Measurements from ENCODE around the gene BPGM.
A peak's percentile ranks its signal among the peaks of the same experiment; 100 is the strongest.

Gene BPGM

DNA sequence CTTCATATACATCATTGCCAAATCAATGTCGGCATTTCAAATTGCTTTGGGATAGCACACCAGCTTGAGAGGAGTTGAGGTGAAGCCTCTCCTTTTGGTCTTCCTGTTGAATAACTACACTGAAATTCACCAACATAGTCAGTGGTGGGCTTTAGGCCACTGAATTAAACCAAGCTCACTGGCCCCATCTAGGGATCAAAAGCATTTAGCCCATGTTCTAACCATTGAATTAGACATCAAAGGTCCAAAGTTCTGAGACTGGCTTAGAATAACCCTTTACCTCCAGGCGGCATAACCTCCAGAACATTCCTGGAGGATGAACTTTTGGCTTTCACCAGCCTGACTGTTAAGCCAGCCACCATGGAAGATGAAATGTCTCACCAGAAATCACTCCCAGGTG is 54.6 kb downstream of the BPGM start:
- H3K4me2 ChIP-seq (ENCODE audit: low read depth, low read length, poor library complexity, severe bottlenecking), result no peak overlapping the region
- no peaks in the 10 kb centered on the region for H4K20me1 ChIP-seq (ENCODE audit: insufficient read depth, low read length, poor library complexity, severe bottlenecking)
- TF ChIP-seq, protein P1, sequence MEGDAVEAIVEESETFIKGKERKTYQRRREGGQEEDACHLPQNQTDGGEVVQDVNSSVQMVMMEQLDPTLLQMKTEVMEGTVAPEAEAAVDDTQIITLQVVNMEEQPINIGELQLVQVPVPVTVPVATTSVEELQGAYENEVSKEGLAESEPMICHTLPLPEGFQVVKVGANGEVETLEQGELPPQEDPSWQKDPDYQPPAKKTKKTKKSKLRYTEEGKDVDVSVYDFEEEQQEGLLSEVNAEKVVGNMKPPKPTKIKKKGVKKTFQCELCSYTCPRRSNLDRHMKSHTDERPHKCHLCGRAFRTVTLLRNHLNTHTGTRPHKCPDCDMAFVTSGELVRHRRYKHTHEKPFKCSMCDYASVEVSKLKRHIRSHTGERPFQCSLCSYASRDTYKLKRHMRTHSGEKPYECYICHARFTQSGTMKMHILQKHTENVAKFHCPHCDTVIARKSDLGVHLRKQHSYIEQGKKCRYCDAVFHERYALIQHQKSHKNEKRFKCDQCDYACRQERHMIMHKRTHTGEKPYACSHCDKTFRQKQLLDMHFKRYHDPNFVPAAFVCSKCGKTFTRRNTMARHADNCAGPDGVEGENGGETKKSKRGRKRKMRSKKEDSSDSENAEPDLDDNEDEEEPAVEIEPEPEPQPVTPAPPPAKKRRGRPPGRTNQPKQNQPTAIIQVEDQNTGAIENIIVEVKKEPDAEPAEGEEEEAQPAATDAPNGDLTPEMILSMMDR (conservative IDR thresholded peaks at IDR 0.05; ENCODE audit: low read length), result peak; percentile 82
- TF ChIP-seq EZH2phosphoT487 (IDR thresholded peaks at IDR 0.05; ENCODE audit: borderline replicate concordance), result no peak

DNA sequence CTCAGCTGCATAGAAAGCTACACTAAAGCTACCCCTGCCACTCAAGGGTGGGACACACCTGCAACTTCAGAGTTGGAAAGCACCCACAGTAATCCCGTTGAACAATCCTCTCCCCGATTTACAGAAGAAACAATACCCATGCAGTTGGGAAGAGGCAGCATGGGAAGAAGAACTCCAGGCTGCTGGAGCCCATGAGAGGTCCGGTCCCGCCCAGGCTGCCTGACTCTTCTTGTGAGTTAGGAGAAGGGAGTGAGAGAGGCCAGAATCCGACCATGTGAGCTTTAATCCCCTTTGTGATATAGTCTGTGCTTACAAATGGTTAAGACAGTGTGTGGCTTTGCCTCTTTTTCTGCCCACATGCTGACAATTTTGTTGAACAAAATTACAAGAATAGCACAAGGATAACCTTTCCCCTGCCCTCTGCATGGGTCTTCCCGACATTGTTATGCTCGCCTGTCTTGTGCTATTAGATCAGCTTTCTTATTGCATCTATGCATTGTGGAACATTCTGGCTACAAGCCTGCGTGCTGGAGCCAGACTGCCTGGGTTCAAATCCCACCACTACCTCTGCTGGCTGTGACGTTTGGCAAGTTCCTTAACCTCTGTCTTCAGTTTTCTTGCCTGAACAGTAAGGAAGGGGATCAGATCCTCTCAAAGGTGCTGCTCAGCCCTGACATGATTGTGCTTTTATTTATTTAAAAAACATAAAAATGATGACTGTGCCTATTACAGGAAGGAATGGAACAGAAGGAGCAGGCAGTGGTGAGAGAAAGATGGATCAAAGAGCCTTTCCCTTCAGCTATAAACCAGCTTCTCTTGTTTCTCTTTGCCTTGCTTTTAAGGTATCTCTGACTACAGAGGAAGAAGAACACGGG is 56.0 kb downstream of the BPGM start:
- Histone ChIP-seq H3K4me2 (ENCODE audit: low read depth, low read length, poor library complexity, severe bottlenecking) (no peak overlapping the region), H3K9me2 (replicated peaks; ENCODE audit: low read depth, low read length) (no peaks in the 10 kb centered on the region), H3K4me1 (ENCODE audit: insufficient read depth, low read length, poor library complexity, severe bottlenecking) (no peaks in the 10 kb centered on the region), H2AFZ (ENCODE audit: low read length) (peak overlapping the region; percentile 30; the same call in 1 of the 2 replicates), H4K20me1 (ENCODE audit: insufficient read depth, low read length, poor library complexity, severe bottlenecking) (no peaks in the 10 kb centered on the region), H3K79me2 (ENCODE audit: insufficient read depth, low read length) (no peaks in the 10 kb centered on the region), H3K36me3 (ENCODE audit: insufficient read depth, low read length) (no peaks in the 10 kb centered on the region), H3K4me3 (ENCODE audit: low read length, poor library complexity, severe bottlenecking) (no peak overlapping the region), H3K27me3 (ENCODE audit: insufficient read depth, low read length, poor library complexity, severe bottlenecking) (no peaks in the 10 kb centered on the region), H3F3A (ENCODE audit: low read depth) (no peaks in the 10 kb centered on the region), H3K9me3 (ENCODE audit: insufficient read depth, low read depth, low read length) (no peaks in the 10 kb centered on the region), H3K9ac (ENCODE audit: low read depth, low read length, poor library complexity, severe bottlenecking) (no peak overlapping the region)
- TF ChIP-seq, protein P1 (conservative IDR thresholded peaks at IDR 0.05; ENCODE audit: low read length), result no peak
- no peak for TF ChIP-seq EZH2phosphoT487 (IDR thresholded peaks at IDR 0.05; ENCODE audit: borderline replicate concordance)

More for the DNA sequence above, 54.6 kb downstream of the BPGM start:
- H3K4me1 ChIP-seq (ENCODE audit: insufficient read depth, low read length, poor library complexity, severe bottlenecking), result no peaks in the 10 kb centered on the region
- H3K79me2 ChIP-seq (ENCODE audit: insufficient read depth, low read length), result no peaks in the 10 kb centered on the region
- H3F3A ChIP-seq (ENCODE audit: low read depth), result no peaks in the 10 kb centered on the region
- no peaks in the 10 kb centered on the region for H3K36me3 ChIP-seq (ENCODE audit: insufficient read depth, low read length)
- no peaks in the 10 kb centered on the region for H3K27me3 ChIP-seq (ENCODE audit: insufficient read depth, low read length, poor library complexity, severe bottlenecking)
- H3K9ac ChIP-seq (ENCODE audit: low read depth, low read length, poor library complexity, severe bottlenecking), result no peak overlapping the region
- 0 out of 2 replicates have a peak overlapping the region, but pooled peaks have one; percentile 14 for H2AFZ ChIP-seq (ENCODE audit: low read length)
- H3K9me3 ChIP-seq (ENCODE audit: insufficient read depth, low read depth, low read length), result no peaks in the 10 kb centered on the region
- no peaks in the 10 kb centered on the region for H3K9me2 ChIP-seq (replicated peaks; ENCODE audit: low read depth, low read length)
- H3K4me3 ChIP-seq (ENCODE audit: low read length, poor library complexity, severe bottlenecking), result no peak overlapping the region

DNA sequence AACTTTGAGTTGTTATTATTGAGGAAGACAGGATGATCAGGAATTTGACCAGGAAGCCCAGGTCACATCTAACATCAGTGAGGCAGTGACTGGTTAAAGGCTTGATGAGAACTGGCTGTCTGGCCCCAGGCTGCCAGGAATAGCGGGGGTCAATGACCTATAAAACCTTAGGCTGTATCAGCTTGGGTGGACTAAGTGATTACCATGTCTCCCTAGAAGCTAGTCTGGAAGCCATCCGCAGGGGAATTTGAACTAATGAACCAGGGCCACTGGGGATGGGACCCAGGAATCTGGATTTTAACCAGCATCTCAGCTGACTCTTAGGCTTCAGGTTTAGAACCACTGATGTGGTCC is 56.6 kb downstream of the BPGM start:
- H3K79me2 ChIP-seq (ENCODE audit: insufficient read depth, low read length), result no peaks in the 10 kb centered on the region
- H4K20me1 ChIP-seq (ENCODE audit: insufficient read depth, low read length, poor library complexity, severe bottlenecking), result no peaks in the 10 kb centered on the region
- no peak overlapping the region for H2AFZ ChIP-seq (ENCODE audit: low read length)
- H3K4me1 ChIP-seq (ENCODE audit: insufficient read depth, low read length, poor library complexity, severe bottlenecking), result no peaks in the 10 kb centered on the region
- H3K9ac ChIP-seq (ENCODE audit: low read depth, low read length, poor library complexity, severe bottlenecking), result no peak overlapping the region
- H3K9me3 ChIP-seq (ENCODE audit: insufficient read depth, low read depth, low read length), result no peaks in the 10 kb centered on the region
- H3K4me3 ChIP-seq (ENCODE audit: low read length, poor library complexity, severe bottlenecking), result no peak overlapping the region
- no peak for TF ChIP-seq EZH2phosphoT487 (IDR thresholded peaks at IDR 0.05; ENCODE audit: borderline replicate concordance)
- TF ChIP-seq, protein P1 (conservative IDR thresholded peaks at IDR 0.05; ENCODE audit: low read length), result no peak
- H3K36me3 ChIP-seq (ENCODE audit: insufficient read depth, low read length), result no peaks in the 10 kb centered on the region
- no peak overlapping the region for H3K4me2 ChIP-seq (ENCODE audit: low read depth, low read length, poor library complexity, severe bottlenecking)
- H3K27me3 ChIP-seq (ENCODE audit: insufficient read depth, low read length, poor library complexity, severe bottlenecking), result no peaks in the 10 kb centered on the region
- H3F3A ChIP-seq (ENCODE audit: low read depth), result no peaks in the 10 kb centered on the region
- no peaks in the 10 kb centered on the region for H3K9me2 ChIP-seq (replicated peaks; ENCODE audit: low read depth, low read length)

All from Loucy (cell line).